GM19463 (cell line): Measurements from ENCODE around the gene PCDHGB1.
"Not testable (repeated sequence)": the region's sequence is repeated elsewhere in the genome, so short reads cannot be mapped to it uniquely, and the experiment has no call there.

Experiments used
- ATAC-seq: cut with Tn5 transposase; IDR thresholded peaks from one replicate; pipeline ENCODE4 v1.9.1; 2021; ENCODE audit warnings: mild to moderate bottlenecking, moderate library complexity; ENCODE audit not compliant: unreplicated experiment

Gene PCDHGB1

DNA sequence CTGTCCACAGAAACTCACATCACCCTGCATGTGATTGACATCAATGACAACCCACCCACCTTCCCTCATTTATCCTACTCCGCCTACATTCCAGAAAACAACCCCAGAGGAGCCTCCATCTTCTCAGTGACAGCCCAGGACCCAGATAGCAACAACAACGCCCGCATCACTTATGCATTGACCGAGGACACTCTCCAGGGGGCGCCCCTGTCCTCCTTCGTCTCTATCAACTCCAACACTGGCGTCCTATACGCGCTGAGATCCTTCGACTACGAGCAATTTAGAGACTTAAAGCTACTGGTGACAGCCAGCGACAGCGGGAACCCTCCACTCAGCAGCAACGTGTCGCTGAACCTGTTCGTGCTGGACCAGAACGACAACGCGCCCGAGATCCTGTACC lies 4.6 kb upstream of the PCDHGB1 start:
- no peak for ATAC-seq

DNA sequence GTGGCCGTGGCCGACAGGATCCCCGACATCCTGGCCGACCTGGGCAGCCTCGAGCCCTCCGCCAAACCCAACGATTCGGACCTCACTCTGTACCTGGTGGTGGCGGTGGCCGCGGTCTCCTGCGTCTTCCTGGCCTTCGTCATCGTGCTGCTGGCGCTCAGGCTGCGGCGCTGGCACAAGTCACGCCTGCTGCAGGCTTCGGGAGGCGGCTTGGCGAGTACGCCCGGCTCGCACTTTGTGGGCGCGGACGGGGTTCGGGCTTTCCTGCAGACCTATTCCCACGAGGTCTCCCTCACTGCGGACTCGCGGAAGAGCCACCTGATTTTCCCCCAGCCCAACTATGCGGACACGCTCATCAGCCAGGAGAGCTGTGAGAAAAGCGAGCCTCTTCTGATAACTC lies 3.9 kb upstream of the PCDHGB1 start:
- not testable (repeated sequence) for ATAC-seq

DNA sequence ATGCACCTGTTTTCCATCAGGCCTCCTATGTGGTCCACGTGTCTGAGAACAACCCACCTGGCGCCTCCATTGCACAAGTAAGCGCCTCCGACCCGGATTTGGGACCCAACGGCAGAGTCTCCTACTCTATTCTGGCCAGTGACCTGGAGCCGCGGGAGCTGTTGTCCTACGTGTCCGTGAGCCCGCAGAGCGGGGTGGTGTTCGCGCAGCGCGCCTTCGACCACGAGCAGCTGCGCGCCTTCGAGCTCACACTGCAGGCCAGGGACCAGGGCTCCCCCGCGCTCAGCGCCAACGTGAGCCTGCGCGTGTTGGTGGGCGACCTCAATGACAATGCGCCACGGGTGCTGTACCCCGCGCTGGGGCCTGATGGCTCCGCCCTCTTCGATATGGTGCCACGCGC lies 1.7 kb downstream of the PCDHGB1 start:
- no peak for ATAC-seq

DNA sequence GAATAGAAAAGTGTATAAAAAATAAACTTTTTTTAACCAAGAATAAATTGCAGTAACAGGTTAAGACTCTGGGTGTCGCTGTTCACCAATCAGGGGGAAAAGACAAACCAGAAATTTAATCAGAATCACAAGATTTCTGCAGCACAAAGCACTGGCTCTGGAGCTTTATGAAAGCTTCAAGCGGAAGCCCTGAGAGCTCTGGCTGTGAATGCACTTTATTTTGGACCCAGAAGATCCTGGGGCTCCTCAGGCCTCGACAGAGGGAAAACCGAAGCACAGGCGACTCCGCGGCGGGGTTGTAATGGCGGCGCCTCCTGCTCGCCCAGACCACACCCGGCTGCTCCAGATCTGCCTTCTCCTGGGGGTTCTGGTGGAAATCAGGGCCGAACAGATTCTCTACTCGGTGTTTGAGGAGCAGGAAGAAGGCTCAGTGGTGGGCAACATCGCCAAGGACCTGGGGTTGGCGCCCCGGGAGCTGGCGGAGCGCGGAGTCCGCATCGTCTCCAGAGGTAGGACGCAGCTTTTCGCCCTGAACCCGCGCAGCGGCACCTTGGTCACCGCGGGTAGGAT lies 5.1 kb downstream of the PCDHGB1 start, which contains the start of gene PCDHGA4:
Gene PCDHGA4 (plus strand): TSS at position 122 of the 570 bp plus-strand sequence. CDS start 87 bp downstream, at position 209.
- ATAC-seq: no peak

DNA sequence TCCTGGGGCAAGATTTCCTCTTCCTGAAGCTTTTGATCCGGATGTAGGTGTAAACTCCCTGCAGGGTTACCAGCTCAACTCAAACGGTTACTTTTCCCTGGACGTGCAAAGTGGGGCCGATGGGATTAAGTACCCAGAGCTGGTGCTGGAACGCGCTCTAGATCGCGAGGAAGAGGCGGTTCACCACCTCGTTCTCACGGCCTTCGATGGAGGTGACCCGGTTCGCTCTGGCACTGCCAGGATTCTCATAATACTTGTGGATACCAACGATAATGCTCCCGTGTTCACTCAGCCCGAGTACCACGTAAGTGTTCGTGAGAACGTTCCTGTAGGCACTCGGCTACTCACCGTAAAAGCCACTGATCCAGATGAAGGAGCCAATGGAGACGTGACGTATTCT lies 5.7 kb downstream of the PCDHGB1 start:
- ATAC-seq: no peak

DNA sequence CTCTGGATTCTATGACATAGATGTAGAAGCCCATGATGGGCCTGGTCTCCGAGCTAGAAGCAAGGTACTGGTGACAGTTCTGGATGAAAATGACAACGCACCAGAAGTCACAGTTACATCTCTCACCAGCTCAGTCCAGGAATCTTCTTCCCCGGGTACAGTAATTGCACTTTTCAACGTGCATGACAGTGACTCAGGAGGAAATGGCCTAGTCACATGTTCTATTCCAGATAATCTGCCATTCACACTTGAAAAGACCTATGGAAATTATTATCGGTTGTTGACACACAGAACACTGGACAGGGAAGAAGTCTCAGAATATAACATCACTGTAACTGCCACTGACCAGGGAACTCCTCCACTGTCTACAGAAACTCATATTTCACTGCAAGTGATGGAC lies 6.2 kb downstream of the PCDHGB1 start:
- no peak for ATAC-seq

DNA sequence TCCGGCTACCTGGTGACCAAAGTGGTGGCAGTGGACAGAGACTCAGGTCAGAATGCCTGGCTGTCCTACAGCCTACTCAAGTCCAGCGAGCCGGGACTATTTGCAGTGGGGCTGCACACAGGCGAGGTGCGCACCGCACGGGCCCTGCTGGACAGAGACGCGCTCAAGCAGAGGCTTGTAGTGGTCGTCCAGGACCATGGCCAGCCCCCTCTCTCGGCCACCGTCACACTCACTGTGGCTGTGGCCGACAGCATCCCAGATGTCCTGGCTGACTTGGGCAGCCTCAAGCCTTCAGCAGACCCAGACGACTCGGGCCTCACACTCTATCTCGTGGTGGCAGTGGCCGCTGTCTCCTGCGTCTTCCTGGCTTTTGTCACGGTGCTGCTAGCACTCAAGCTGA lies 7.1 kb downstream of the PCDHGB1 start:
- no peak for ATAC-seq

DNA sequence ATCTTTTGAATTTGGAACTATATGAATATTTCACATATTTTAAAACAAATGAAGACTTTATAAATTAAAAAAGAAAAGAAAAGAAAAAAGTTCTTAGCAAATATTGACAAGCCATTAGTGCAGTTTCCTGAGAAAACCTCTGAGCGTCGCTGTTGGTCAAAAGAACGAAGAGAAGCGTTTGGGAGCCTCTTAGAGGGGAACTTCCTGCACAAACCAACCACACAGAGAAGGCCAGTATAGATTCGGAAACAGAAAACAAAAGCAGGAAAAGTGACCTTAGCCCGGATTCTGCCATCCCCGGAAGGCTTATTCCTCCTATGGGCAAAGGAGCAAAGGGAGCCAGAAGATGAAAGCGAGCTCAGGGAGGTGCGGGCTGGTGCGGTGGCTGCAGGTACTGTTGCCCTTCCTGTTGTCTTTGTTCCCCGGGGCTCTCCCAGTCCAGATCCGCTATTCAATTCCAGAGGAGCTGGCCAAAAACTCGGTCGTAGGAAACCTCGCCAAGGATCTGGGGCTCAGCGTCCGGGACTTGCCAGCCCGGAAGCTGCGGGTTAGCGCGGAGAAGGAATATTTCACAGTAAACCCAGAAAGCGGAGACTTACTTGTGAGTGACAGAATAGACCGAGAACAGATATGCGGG lies 10.0 kb downstream of the PCDHGB1 start, which contains the start of gene PCDHGB2:
Gene PCDHGB2 (plus strand): TSS at position 205 of the 637 bp plus-strand sequence. CDS start 142 bp downstream, at position 347.
- no peak for ATAC-seq

DNA sequence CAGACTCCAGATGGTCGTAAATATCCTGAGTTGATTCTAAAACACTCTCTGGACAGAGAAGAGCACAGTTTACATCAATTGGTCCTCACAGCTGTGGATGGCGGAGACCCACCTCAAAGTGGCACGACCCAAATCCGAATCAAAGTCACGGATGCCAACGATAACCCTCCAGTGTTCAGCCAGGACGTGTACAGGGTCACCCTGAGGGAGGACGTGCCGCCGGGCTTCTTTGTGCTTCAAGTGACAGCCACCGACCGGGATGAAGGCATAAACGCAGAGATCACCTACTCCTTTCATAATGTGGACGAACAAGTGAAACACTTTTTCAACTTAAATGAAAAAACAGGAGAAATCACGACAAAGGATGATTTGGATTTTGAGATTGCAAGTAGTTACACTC lies 10.8 kb downstream of the PCDHGB1 start:
- no peak for ATAC-seq

DNA sequence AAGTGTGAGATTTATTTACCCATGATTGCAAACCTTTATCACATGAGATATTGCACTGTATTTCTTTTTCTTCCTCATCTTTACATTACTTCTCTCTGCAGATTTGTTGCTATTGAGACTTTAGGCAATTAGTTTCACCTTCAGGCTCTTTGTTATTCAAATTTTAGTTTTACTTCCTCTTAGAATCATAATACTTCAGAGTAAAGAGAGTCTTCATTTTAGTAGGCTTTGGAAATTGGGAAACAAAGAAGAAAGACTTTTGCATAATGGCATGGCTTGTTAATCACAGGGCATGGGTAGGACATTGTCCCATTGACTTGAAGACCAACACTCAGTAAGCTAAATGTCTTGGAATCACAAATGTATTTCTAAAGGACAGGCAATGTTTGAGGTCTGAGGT lies 12.8 kb downstream of the PCDHGB1 start:
- no peak for ATAC-seq

DNA sequence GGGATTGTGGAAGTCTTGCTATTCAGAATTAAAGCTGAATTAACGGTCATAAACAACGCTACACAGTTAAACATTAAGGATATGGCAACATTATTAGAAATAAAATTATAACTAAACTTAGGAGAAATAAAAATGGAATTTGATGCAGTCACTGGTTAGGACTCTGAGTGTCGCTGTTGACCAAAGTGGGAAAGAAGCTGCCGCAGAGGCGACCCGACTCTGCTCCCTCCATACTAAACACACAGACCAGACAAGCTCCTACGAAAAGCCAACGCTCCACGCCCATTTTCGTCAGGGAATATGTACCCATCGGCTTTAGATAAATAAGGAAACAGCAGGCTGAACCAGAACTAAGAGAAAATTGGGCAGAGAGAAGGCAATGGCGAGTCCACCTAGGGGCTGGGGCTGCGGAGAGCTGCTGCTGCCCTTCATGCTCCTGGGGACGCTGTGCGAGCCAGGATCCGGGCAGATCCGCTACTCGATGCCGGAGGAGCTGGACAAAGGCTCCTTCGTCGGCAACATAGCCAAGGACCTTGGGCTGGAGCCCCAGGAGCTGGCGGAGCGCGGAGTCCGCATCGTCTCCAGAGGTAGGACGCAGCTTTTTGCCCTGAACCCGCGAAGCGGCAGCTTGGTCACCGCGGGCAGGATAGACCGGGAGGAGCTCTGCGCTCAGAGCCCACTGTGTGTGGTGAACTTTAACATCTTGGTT lies 14.2 kb downstream of the PCDHGB1 start, which contains the start of gene PCDHGA5:
Gene PCDHGA5 (plus strand): TSS at position 211 of the 709 bp plus-strand sequence. CDS start 169 bp downstream, at position 380.
- ATAC-seq: no peak

DNA sequence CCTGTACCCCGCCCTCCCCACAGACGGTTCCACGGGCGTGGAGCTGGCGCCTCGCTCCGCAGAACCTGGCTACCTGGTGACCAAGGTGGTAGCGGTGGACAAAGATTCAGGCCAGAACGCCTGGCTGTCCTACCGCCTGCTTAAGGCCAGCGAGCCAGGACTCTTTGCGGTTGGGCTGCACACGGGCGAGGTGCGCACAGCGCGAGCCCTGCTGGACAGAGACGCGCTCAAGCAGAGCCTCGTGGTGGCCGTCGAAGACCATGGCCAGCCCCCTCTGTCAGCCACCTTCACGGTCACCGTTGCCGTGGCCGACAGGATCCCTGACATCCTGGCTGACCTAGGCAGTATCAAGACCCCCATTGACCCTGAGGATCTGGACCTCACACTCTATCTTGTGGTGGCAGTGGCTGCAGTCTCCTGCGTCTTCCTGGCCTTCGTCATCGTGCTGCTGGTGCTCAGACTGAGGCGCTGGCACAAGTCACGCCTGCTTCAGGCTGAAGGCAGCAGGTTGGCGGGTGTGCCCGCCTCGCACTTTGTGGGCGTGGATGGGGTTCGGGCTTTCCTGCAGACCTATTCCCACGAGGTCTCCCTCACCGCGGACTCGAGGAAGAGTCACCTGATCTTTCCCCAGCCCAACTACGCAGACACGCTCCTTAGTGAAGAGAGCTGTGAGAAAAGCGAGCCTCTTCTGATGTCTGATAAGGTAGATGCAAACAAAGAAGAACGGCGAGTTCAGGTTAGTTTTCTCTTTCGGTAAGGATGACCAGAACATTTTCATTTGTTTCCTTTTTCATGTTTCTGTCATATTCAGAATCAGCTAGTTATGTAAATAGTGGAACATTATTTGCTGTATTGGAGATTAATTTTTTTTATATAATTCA lies 16.4 kb downstream of the PCDHGB1 start:
- no peak for ATAC-seq

DNA sequence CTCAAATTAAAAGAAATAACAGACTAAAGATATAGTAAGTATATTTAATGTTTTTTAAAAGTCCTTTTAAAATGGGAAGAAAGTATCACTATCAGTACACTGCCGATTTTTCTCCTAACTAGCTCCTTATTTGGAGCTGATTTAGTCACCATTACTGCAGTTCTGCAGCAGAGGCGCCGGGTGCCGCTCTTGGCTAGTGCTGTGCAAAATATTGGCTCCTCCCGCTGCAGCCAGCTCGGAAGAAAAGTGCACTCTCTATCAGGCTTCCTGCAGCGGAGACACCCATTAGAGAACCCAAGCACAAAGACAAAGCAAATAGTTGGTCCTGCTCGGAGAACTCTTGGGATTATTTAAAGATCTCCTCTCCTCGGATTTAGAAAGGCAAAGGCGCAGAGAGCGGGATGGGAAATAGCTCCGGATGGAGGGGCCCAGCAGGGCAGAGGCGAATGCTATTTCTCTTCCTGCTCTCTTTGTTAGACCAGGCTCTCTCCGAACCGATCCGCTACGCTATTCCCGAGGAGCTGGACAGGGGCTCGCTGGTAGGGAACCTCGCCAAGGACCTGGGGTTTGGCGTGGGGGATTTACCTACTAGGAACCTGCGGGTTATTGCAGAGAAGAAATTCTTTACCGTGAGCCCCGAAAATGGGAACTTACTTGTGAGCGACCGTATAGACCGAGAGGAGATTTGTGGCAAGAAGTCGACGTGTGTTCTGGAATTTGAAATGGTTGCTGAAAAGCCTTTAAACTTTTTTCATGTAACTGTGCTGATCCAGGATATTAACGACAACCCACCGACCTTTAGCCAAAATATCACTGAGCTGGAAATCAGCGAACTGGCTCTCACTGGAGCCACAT lies 20.3 kb downstream of the PCDHGB1 start, which contains the start of gene PCDHGB3:
Gene PCDHGB3 (plus strand): TSS at position 249 of the 855 bp plus-strand sequence. CDS start 153 bp downstream, at position 402.
- ATAC-seq: peak; percentile 97

DNA sequence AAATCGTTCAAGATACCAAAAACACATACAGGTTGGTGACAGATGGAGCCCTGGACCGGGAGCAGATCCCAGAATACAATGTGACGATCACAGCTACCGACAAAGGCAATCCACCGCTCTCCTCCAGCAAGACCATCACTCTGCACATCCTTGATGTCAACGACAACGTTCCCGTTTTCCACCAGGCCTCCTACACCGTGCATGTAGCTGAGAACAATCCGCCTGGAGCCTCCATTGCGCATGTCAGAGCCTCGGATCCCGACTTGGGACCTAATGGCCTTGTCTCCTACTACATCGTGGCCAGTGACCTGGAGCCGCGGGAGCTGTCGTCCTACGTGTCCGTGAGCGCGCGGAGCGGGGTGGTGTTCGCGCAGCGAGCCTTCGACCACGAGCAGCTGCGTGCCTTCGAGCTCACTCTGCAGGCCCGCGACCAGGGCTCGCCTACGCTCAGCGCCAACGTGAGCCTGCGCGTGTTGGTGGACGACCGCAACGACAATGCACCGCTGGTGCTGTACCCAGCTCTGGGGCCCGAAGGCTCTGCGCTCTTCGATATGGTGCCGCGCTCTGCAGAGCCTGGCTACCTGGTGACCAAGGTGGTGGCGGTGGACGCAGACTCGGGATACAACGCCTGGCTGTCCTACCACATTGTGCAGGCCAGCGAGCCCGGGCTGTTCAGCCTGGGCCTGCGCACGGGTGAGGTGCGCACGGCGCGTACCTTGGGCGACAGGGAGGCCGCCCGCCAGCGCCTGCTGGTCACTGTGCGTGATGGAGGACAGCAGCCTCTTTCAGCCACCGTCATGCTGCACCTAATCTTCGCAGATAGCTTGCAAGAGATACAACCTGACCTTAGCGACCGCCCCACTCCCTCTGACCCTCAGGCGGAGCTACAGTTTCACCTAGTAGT lies 21.9 kb downstream of the PCDHGB1 start:
- no peak for ATAC-seq

DNA sequence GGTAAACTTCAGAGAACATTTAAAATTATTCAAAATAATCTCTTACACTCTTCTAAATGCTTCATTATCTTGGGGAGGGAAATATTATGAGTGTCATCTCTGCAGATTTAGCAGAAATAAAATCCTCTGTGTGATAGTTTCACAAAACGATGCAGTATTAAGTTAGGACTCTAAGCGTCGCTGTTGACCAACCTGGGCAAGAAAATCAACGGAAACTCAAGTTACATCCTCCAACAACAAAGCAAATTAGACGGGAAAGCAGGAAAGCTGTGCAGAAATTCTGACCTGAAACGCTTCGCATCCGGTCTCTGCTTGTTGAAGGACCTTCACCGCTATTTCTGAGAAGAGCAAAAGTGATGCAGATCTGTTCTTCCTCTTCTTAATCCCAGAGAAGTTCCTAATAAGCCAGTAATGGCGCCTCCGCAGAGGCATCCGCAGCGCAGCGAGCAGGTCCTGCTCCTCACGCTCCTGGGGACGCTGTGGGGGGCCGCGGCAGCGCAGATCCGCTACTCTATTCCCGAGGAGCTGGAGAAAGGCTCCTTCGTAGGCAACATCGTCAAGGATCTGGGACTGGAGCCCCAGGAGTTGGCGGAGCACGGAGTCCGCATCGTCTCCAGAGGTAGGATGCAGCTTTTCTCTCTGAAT lies 23.9 kb downstream of the PCDHGB1 start, which contains the start of gene PCDHGA6:
Gene PCDHGA6 (plus strand): TSS at position 219 of the 645 bp plus-strand sequence. CDS start 193 bp downstream, at position 412.
- ATAC-seq: no peak

DNA sequence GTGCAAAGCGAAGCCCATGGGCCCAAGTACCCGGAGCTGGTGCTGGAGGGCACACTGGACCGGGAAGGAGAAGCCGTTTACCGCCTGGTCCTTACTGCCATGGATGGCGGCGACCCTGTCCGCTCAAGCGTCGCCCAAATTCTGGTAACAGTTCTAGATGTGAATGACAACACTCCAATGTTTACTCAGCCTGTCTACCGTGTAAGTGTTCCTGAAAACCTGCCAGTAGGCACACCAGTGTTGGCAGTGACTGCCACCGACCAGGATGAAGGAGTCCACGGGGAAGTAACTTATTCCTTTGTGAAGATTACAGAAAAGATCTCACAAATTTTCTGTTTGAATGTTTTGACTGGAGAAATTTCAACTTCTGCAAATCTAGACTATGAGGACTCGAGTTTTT lies 24.7 kb downstream of the PCDHGB1 start:
- no peak for ATAC-seq

DNA sequence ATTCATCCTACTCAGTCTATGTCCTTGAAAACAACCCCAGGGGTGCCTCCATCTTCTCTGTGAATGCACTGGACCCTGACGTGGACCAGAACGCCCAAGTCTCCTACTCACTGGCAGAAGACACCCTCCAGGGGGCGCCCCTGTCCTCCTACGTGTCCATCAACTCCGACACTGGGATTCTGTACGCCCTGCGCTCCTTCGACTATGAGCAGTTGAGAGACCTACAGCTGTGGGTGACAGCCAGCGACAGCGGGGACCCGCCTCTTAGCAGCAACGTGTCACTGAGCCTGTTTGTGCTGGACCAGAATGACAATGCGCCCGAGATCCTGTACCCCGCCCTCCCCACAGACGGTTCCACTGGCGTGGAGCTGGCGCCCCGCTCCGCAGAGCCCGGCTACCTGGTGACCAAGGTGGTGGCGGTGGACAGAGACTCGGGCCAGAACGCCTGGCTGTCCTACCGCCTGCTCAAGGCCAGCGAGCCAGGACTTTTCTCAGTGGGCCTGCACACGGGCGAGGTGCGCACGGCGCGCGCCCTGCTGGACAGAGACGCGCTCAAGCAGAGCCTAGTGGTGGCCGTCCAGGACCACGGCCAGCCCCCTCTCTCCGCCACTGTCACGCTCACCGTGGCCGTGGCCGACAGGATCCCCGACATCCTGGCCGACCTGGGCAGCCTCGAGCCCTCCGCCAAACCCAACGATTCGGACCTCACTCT lies 25.7 kb downstream of the PCDHGB1 start:
- not testable (repeated sequence) for ATAC-seq
